Activated CD4-positive, alpha-beta T cell treated with anti-CD3 and anti-CD28 coated beads, Interleukin-2, Interleukin-6, amounts not matched to agents 100 ng/mL and 50 ng/mL, durations not matched to agents 16 hours and 8 hours (primary cell): ENCODE data around the gene IL15RA.

Experiments
- DNase-seq: peaks from one replicate; pipeline ENCODE4 v3.0.0-alpha.2; 2020

IL15RA gene

GRCh38 chr10:5977471-5978229, at the start of gene IL15RA:
Gene IL15RA, minus strand, starts transcription at chr10:5977543. Its CDS starts 51 bp downstream, at chr10:5977492.
- DNase-seq = peak; percentile 92

GRCh38 chr10:6025683-6026255, 48.4 kb upstream of the IL15RA start:
- no peak for DNase-seq

- no peak for DNase-seq
These were observed 47.0 kb upstream of the IL15RA start for GRCh38 chr10:6024334-6024682.

- no peak for DNase-seq
These were observed 46.5 kb upstream of the IL15RA start for GRCh38 chr10:6023661-6024333.

GRCh38 chr10:6022660-6023059, 45.3 kb upstream of the IL15RA start:
- DNase-seq = no peak

- no peak for DNase-seq
These were observed 43.5 kb upstream of the IL15RA start for GRCh38 chr10:6020826-6021225.

- no peak for DNase-seq
These were observed 42.5 kb upstream of the IL15RA start for GRCh38 chr10:6019796-6020195.

- DNase-seq = no peak
These were observed 41.9 kb upstream of the IL15RA start for GRCh38 chr10:6019010-6019782.

- no peak for DNase-seq
These were observed 41.1 kb upstream of the IL15RA start for GRCh38 chr10:6018422-6018821.

- no peak for DNase-seq
These were observed 40.5 kb upstream of the IL15RA start for GRCh38 chr10:6017781-6018354.

- peak; percentile 73 for DNase-seq
These were observed 37.0 kb upstream of the IL15RA start for GRCh38 chr10:6014241-6014761.

GRCh38 chr10:6013413-6014192, 36.3 kb upstream of the IL15RA start:
- DNase-seq = no peak

GRCh38 chr10:6012121-6012905, 35.0 kb upstream of the IL15RA start:
- DNase-seq = no peak

GRCh38 chr10:6011558-6011957, 34.2 kb upstream of the IL15RA start:
- DNase-seq = no peak

- no peak for DNase-seq
These were observed 33.2 kb upstream of the IL15RA start for GRCh38 chr10:6010569-6010968.

- DNase-seq = no peak
These were observed 32.6 kb upstream of the IL15RA start for GRCh38 chr10:6009961-6010360.

GRCh38 chr10:6009150-6009549, 31.8 kb upstream of the IL15RA start:
- peak; percentile 49 for DNase-seq

GRCh38 chr10:6008497-6009142, 31.3 kb upstream of the IL15RA start:
- no peak for DNase-seq

GRCh38 chr10:6006991-6007390, 29.6 kb upstream of the IL15RA start:
- DNase-seq = no peak

GRCh38 chr10:6006546-6006945, 29.2 kb upstream of the IL15RA start:
- DNase-seq = no peak
